Thyroid gland (tissue), 4 donors: ENCODE results near the gene GFRA1. TPM values are rescaled to one million over a fixed set of nuclear protein-coding genes. Genes with fewer than 3 reads are reported as not detected.

ENCODE experiments used
- DNase-seq, 2 donors: peaks; one replicate each; pipeline ENCODE4 v3.0.0-alpha.2; 2019
- H3K27ac ChIP-seq, 3 donors: fragments of 200-600 bp; sonication (generic); 1 replicate in 2 of 3; 2 replicates in 1 of 3; pipeline ENCODE4 v1.5.1; 2016 to 2019; ENCODE audit warnings: mild to moderate bottlenecking in 1 of 3, moderate library complexity in 1 of 3
- H3K27me3 ChIP-seq: fragments of 200-600 bp; sonication (generic); one replicate; pipeline ENCODE4 v1.5.1; 2019
- H3K36me3 ChIP-seq, 2 donors: fragments of 200-600 bp; sonication (generic); one replicate each; pipeline ENCODE4 v1.5.1; 2016 to 2019
- H3K4me1 ChIP-seq, 2 donors: fragments of 200-600 bp; sonication (generic); one replicate each; pipeline ENCODE4 v1.5.1; 2017 to 2019
- H3K4me3 ChIP-seq, 3 donors: fragments of 200-600 bp; sonication (generic); replicated peaks in 1 of 3; 1 replicate in 2 of 3; 2 replicates in 1 of 3; pipeline ENCODE4 v1.5.1; 2016; ENCODE audit warnings: mild to moderate bottlenecking in 1 of 3
- H3K9me3 ChIP-seq: fragments of 200-600 bp; sonication (generic); one replicate; pipeline ENCODE4 v1.5.1; 2017
- POLR2A ChIP-seq, 2 donors: fragments of 450-650 bp; IDR thresholded peaks; one replicate each; pipeline ENCODE4 v1.6.1; 2017; ENCODE audit warnings: antibody characterized with exemption in 2 of 2, mild to moderate bottlenecking in 2 of 2, moderate library complexity in 1 of 2
- WGBS, 2 donors: methylation state at CpG; one replicate each; pipeline ENCODE4 v1.1.5; 2017; 5-methylcytosine and 5-hydroxymethylcytosine counted together
- intact Hi-C: fragments of 100-400 bp; cut with DNase I; formaldehyde crosslinking; loops from one replicate; pipeline ENCODE4 v1.15.1; 2023
- total RNA-seq, 4 donors: library from RNA; depleted of rRNA; stranded (reverse); fragments of >200 nt; gene quantifications; one replicate each; pipeline ENCODE4 v1.2.3, GENCODE V29; 2016
- TF ChIP-seq, protein P1 (sequence below), 6 experiments: fragments of 200-600 bp in 3 of 6; fragments of 450-650 bp in 3 of 6; sonication (generic) in 3 of 6; IDR thresholded peaks; one replicate each; pipeline ENCODE4 v1.5.1; 2016 to 2019; ENCODE audit warnings: antibody characterized with exemption in 6 of 6, mild to moderate bottlenecking in 2 of 6, inconsistent platforms in 1 of 6, moderate library complexity in 1 of 6

The GFRA1 gene
- total RNA-seq, 4 donors from 2014 or later: 4.4 to 18.0 (median 5.5) TPM

DNA sequence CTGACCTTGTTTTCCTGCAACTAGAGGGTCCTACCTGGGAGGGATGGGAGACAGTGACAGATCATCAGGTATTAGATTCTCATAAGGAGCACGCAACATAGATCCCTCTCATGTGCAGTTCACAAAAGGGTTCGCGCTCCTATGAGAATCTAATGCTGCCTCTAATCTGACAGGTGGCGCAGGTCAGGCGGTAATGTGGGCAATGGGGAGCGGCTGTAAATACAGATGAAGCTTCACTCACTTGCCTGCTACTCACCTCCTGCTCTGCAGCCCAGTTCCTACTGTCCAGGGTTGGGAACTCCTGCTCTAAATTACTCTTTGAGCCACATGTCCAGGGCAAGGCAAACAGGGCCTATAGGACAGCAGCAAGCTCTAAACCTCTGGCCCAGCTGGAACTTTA lies 46.2 kb downstream of the GFRA1 start:
- no peak overlapping the region for H3K27ac ChIP-seq
- intact Hi-C loops: no loop called here
- H3K4me3 ChIP-seq: no peak overlapping the region
- no peaks in the 10 kb centered on the region for H3K9me3 ChIP-seq
- no peaks in the 10 kb centered on the region for H3K4me1 ChIP-seq
- 100% methylated on average over 6 of the region's 6 CpGs for WGBS, 2 donors
- TF ChIP-seq, protein P1, sequence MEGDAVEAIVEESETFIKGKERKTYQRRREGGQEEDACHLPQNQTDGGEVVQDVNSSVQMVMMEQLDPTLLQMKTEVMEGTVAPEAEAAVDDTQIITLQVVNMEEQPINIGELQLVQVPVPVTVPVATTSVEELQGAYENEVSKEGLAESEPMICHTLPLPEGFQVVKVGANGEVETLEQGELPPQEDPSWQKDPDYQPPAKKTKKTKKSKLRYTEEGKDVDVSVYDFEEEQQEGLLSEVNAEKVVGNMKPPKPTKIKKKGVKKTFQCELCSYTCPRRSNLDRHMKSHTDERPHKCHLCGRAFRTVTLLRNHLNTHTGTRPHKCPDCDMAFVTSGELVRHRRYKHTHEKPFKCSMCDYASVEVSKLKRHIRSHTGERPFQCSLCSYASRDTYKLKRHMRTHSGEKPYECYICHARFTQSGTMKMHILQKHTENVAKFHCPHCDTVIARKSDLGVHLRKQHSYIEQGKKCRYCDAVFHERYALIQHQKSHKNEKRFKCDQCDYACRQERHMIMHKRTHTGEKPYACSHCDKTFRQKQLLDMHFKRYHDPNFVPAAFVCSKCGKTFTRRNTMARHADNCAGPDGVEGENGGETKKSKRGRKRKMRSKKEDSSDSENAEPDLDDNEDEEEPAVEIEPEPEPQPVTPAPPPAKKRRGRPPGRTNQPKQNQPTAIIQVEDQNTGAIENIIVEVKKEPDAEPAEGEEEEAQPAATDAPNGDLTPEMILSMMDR (IDR thresholded peaks at IDR 0.05): no peak
- TF ChIP-seq POLR2A (IDR thresholded peaks at IDR 0.05): no peak
- no peaks in the 10 kb centered on the region for H3K36me3 ChIP-seq
- H3K27me3 ChIP-seq: no peaks in the 10 kb centered on the region
- no peak for DNase-seq

DNA sequence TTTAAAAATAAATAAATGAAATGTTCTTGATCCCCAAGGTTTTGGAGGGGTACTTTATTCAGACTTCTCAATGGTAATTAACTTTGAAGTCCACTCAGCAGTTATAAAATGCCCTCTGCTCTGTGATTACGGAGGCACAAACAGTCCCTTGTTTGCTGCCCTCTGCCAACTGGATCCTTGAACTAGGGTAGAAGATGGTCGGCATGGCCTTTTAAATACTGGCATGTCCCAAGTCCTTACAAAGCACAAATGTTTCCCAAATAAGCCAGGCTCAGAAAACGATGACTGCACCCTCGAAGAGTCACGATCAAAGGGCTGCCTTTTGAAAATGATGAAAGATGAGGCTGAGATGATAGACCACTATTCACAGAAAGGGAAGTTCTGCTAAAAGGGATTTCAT lies 47.0 kb downstream of the GFRA1 start:
- DNase-seq: no peak
- intact Hi-C loops: no loop called here
- Histone ChIP-seq H3K9me3 (no peaks in the 10 kb centered on the region), H3K4me1 (no peaks in the 10 kb centered on the region), H3K27me3 (no peaks in the 10 kb centered on the region), H3K36me3 (no peaks in the 10 kb centered on the region), H3K27ac (no peak overlapping the region), H3K4me3 (no peak overlapping the region)
- WGBS, 2 donors: 80 to 87% methylated on average over 5 of the region's 5 CpGs
- TF ChIP-seq, protein P1 (IDR thresholded peaks at IDR 0.05): no peak
- no peak for TF ChIP-seq POLR2A (IDR thresholded peaks at IDR 0.05)

DNA sequence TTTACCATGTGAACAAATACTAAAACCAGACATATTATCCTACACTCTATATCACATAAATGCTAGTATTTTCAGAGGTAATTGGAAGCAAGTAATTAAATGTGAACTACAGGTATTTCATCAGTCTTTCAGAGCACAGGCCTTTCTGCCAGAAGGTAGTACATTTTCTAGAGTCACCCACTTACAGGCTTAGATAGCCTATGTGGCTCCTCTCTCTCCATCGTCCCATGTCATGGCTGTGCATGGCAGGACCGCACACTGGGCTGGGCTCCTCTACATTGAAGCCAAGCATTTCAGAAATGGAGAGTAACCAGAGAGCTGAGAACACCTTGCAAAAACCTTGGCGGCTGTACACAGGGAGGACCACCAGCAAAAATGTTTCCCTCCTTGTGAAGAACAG lies 49.7 kb downstream of the GFRA1 start:
- no peak for DNase-seq
- WGBS, 2 donors: 54 to 64% methylated on average over 3 of the region's 3 CpGs
- Histone ChIP-seq H3K36me3 (no peaks in the 10 kb centered on the region), H3K9me3 (no peaks in the 10 kb centered on the region), H3K27me3 (no peaks in the 10 kb centered on the region), H3K27ac (no peak overlapping the region), H3K4me1 (no peaks in the 10 kb centered on the region), H3K4me3 (no peak overlapping the region)
- intact Hi-C loops: no loop called here
- no peak for TF ChIP-seq POLR2A (IDR thresholded peaks at IDR 0.05)
- TF ChIP-seq, protein P1 (IDR thresholded peaks at IDR 0.05): no peak

DNA sequence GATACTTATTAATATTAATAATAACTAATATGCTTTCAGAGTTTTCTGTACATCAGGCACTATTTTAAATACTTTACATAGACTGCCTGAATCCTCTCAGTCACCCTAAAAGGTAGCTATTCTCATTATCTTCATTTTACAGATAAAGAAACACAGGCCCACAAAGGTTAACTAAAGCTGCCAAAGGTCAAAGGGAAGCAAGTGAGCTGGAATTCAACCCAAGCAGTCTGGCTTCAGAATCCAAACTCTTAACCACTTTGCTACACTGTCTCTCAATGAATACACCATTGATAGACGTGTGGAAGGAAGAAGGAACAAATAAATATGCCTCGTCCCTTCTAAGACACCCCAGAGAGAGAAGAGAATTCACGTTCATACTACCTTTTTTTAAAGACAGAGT lies 52.0 kb downstream of the GFRA1 start:
- Histone ChIP-seq H3K36me3 (no peaks in the 10 kb centered on the region), H3K27ac (no peak overlapping the region), H3K4me1 (no peaks in the 10 kb centered on the region), H3K4me3 (no peak overlapping the region), H3K27me3 (no peaks in the 10 kb centered on the region), H3K9me3 (no peaks in the 10 kb centered on the region)
- TF ChIP-seq, protein P1 (IDR thresholded peaks at IDR 0.05): no peak
- TF ChIP-seq POLR2A (IDR thresholded peaks at IDR 0.05): no peak
- DNase-seq: no peak
- WGBS, 2 donors: 76 to 85% methylated on average over 3 of the region's 3 CpGs
- intact Hi-C loops: no loop called here

DNA sequence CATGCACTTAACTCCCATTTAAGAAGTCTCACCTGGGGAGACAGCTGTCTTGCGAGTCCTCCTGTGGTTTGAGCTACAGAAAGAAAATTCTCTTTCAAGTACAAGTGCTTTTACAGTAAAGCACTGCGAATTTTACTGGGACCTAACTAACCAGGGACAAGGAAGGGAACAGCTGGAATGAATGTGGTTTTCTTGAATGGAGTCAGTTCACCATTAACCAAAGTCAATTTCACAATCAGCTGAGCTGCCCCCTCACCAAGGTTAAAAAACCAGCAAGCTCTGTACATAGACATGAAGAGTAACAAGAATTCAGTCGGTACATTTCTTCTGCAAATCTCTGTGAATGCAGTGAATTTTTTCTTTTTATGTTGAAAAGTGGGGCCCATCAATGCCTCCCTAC lies 56.3 kb downstream of the GFRA1 start:
- no peaks in the 10 kb centered on the region for H3K9me3 ChIP-seq
- TF ChIP-seq, protein P1 (IDR thresholded peaks at IDR 0.05): no peak
- no peak for TF ChIP-seq POLR2A (IDR thresholded peaks at IDR 0.05)
- no peaks in the 10 kb centered on the region for H3K27me3 ChIP-seq
- no peak overlapping the region for H3K4me3 ChIP-seq
- H3K4me1 ChIP-seq: no peaks in the 10 kb centered on the region
- 76 to 80% methylated on average over 3 of the region's 3 CpGs for WGBS, 2 donors
- DNase-seq: no peak
- intact Hi-C loops: no loop called here
- no peaks in the 10 kb centered on the region for H3K36me3 ChIP-seq
- no peak overlapping the region for H3K27ac ChIP-seq
